K562 (cell line): ENCODE results near the gene WDR13. TPM values are rescaled to one million over a fixed set of nuclear protein-coding genes. Genes with fewer than 3 reads are reported as not detected.

Experiments used
- ATF7 ChIP-seq: fragments of 450-650 bp; IDR thresholded peaks from 2 replicates; pipeline ENCODE4 v1.7.1; 2014; ENCODE audit warnings: mild to moderate bottlenecking, moderate library complexity
- ETV6 ChIP-seq, 3 experiments: fragments of 150-350 bp in 1 of 3; sonication (generic) in 1 of 3; formaldehyde crosslinking in 1 of 3; IDR thresholded peaks; 2 replicates each; pipeline versions ENCODE4 v1.6.1 to v1.8.0; 2014 to 2022; ENCODE audit warnings: borderline replicate concordance in 2 of 3, low read depth in 2 of 3, antibody characterized with exemption in 1 of 3, low read length in 1 of 3, mild to moderate bottlenecking in 1 of 3, missing genetic modification reagents in 1 of 3
- GABPA ChIP-seq: fragments of 200-800 bp; sonication (Bioruptor generic); conservative IDR thresholded peaks from 2 replicates; pipeline ENCODE4 v1.6.1; 2016; ENCODE audit warnings: low read depth, missing genetic modification characterization, missing compliant biosample characterization
- HDAC1 ChIP-seq, 2 experiments: fragments of 450-650 bp; IDR thresholded peaks; 2 replicates each; pipeline ENCODE4 v1.6.1; 2016 to 2017; ENCODE audit warnings: inconsistent platforms in 1 of 2, mild to moderate bottlenecking in 1 of 2, moderate library complexity in 1 of 2
- HDGF ChIP-seq: fragments of 450-650 bp; IDR thresholded peaks from 2 replicates; pipeline ENCODE4 v1.6.1; 2016
- HOXB6 ChIP-seq: fragments of 250-450 bp; sonication (Bioruptor Pico); IDR thresholded peaks from 2 replicates; pipeline ENCODE4 v1.5.1; 2022; ENCODE audit warnings: mild to moderate bottlenecking, borderline replicate concordance
- LARP7 ChIP-seq: fragments of 450-650 bp; IDR thresholded peaks from 2 replicates; pipeline ENCODE4 v1.6.1; 2016
- PTBP1 ChIP-seq: fragments of 200-400 bp; formaldehyde crosslinking; IDR thresholded peaks from 2 replicates; pipeline ENCODE4 v1.6.1; 2017; ENCODE audit warnings: low read depth, low read length
- RBM34 ChIP-seq: fragments of 200-400 bp; formaldehyde crosslinking; IDR thresholded peaks from 2 replicates; pipeline ENCODE4 v1.6.1; 2018; ENCODE audit warnings: low read length, borderline replicate concordance; ENCODE audit not compliant: insufficient read depth
- RHOXF2B ChIP-seq: fragments of 250-450 bp; sonication (Bioruptor Pico); conservative IDR thresholded peaks from 2 replicates; pipeline ENCODE4 v1.5.1; 2021
- SETDB1 ChIP-seq: IDR thresholded peaks from one replicate; pipeline ENCODE4 v1.6.1; 2012; ENCODE audit warnings: low read length, control low read depth, inconsistent platforms
- SOX6 ChIP-seq: fragments of 450-650 bp; IDR thresholded peaks from 2 replicates; pipeline ENCODE4 v1.6.1; 2014; ENCODE audit warnings: mild to moderate bottlenecking
- SUPT5H ChIP-seq: fragments of 450-650 bp; IDR thresholded peaks from 2 replicates; pipeline ENCODE4 v1.6.1; 2016
- ZFX ChIP-seq: sonication (generic); formaldehyde crosslinking; IDR thresholded peaks from 2 replicates; pipeline ENCODE4 v1.8.0; 2022; ENCODE audit warnings: mild to moderate bottlenecking, missing genetic modification reagents, moderate library complexity
- ZZZ3 ChIP-seq: fragments of 450-650 bp; IDR thresholded peaks from 2 replicates; pipeline ENCODE4 v1.6.1; 2016; ENCODE audit warnings: antibody characterized with exemption, mild to moderate bottlenecking, moderate library complexity
- polyA plus RNA-seq, 8 experiments: library from polyadenylated mRNA; depleted of rRNA in 4 of 8; stranded (reverse) in 5 of 8; unstranded in 3 of 8; fragments of >200 nt; fragmentation: Nextera tagmentation in 2 of 8; fragmentation: Illumina TruSeq in 1 of 8; extraction: Ambion mirVana in 2 of 8; extraction: Trizol in 1 of 8; gene quantifications; 2 replicates each; pipeline versions ENCODE4 v1.2.1 to v1.2.3, GENCODE V29; 2011 to 2014; ENCODE audit warnings: inconsistent platforms in 1 of 8, missing spikeins in 1 of 8
- total RNA-seq, 7 experiments: library from RNA; depleted of rRNA in 6 of 7; stranded (reverse); fragments of >200 nt in 6 of 7; fragmentation: Illumina TruSeq in 2 of 7; extraction: Trizol in 2 of 7; gene quantifications; 2 replicates each; pipeline versions ENCODE4 v1.2.1 to v1.2.3, GENCODE V29; 2011 to 2021; ENCODE audit warnings: low replicate concordance in 1 of 7
- TF ChIP-seq, protein P1 (sequence below): fragments of 450-650 bp; IDR thresholded peaks from 2 replicates; pipeline ENCODE4 v1.6.1; 2016; ENCODE audit warnings: low read depth, mild to moderate bottlenecking, moderate library complexity
- TF ChIP-seq, protein P2 (sequence below): fragments of 250-450 bp; sonication (Bioruptor Pico); IDR thresholded peaks from 2 replicates; pipeline ENCODE4 v1.8.0; 2021; ENCODE audit warnings: borderline replicate concordance, mild to moderate bottlenecking, moderate library complexity; ENCODE audit not compliant: poor library complexity, severe bottlenecking
- TF ChIP-seq, protein P3 (sequence below), 2 experiments: fragments of 250-450 bp in 1 of 2; fragments of 450-650 bp in 1 of 2; sonication (Bioruptor Pico) in 1 of 2; IDR thresholded peaks; 2 replicates each; pipeline versions ENCODE4 v1.6.1 to v1.8.0; 2016 to 2021; ENCODE audit warnings: mild to moderate bottlenecking in 2 of 2, moderate library complexity in 2 of 2, missing compliant biosample characterization in 1 of 2, missing genetic modification characterization in 1 of 2
- TF ChIP-seq, protein P4 (sequence below): fragments of 250-450 bp; sonication (Bioruptor Pico); IDR thresholded peaks from 2 replicates; pipeline ENCODE4 v1.4.0; 2020

The WDR13 gene
- total and polyA plus RNA-seq, 9 of the 15 experiments (the other 6 are each of a cell fraction or from before 2014, with no cell fraction given): 7.4 to 70.5 (median 31.4) TPM

DNA sequence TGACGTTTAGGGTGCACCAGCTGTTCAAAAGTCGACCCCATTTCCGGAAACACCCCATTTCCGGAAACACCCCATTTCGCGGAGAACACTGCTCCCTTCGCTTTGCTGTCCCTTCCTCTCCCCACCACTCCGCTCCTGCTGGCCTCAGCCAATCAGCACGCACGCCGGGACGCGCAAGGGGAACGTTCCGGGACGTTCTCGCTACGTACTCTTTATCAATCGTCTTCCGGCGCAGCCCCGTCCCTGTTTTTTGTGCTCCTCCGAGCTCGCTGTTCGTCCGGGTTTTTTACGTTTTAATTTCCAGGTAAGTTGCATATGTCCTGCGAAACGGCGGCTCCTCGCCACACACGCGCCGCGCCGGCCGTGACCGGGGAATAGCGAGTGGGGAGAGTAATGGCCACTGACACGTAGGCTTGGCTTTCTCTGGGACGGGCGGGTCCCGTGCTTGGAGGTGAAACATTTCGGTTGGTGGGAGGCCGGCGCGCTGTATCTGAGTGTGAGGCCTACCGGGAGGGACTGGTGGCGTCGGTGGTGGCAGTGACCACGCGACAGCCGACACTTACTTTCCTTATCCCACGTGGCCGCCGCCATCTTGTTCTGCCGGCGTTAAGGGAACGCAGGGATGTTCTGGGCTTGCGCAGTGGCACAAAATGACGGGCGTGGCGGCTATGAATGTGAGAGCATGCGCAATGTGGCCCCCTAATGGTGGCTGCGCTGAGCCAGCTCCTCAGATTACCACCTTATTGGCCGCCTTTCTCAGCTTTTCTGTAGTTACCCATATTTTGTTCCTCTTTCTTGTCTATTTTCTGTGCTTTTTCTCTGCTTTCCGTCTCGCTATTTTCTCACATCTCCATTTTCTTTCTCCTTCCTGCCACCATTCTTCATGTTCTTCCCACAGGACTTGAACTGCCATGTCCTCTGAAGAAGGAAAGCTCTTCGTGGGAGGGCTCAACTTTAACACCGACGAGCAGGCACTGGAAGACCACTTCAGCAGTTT lies 22.7 kb upstream of the WDR13 start, which contains the start of gene RBM3 (continued):
- TF ChIP-seq RBM34 (no peak), ETV6 (IDR thresholded peaks at IDR 0.05; ENCODE audit: borderline replicate concordance in 1 of 2, low read depth in 2 of 2, low read length in 1 of 2) (0 out of 4 replicates have a peak, but pooled peaks of 1 of the 2 experiments have one; percentile 39), ETV6 (CRISPR knock-in tag; IDR thresholded peaks at IDR 0.05; ENCODE audit: borderline replicate concordance) (no peak), LARP7 (no peak), ZZZ3 (0 out of 2 replicates have a peak, but pooled peaks have one; percentile 26), HOXB6 (CRISPR knock-in tag) (no peak), HDGF (peak; percentile 72; the same call in 1 of the 2 replicates), HDAC1 (IDR thresholded peaks at IDR 0.05) (peak in 1 of 2 experiments; percentile 92; a peak in 3 of 4 replicates), GABPA (tag) (peak; percentile 97), SETDB1 (no peak), RHOXF2B (CRISPR knock-in tag) (no peak), SOX6 (0 out of 2 replicates have a peak, but pooled peaks have one; percentile 18), ATF7 (peak; percentile 65; the same call in 1 of the 2 replicates), PTBP1 (0 out of 2 replicates have a peak, but pooled peaks have one; percentile 25), SUPT5H (peak; percentile 95), ZFX (peak; percentile 83)
- TF ChIP-seq, protein P1, sequence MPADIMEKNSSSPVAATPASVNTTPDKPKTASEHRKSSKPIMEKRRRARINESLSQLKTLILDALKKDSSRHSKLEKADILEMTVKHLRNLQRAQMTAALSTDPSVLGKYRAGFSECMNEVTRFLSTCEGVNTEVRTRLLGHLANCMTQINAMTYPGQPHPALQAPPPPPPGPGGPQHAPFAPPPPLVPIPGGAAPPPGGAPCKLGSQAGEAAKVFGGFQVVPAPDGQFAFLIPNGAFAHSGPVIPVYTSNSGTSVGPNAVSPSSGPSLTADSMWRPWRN: 0 out of 2 replicates have a peak, but pooled peaks have one; percentile 24
- TF ChIP-seq, protein P2, sequence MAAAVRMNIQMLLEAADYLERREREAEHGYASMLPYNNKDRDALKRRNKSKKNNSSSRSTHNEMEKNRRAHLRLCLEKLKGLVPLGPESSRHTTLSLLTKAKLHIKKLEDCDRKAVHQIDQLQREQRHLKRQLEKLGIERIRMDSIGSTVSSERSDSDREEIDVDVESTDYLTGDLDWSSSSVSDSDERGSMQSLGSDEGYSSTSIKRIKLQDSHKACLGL (CRISPR knock-in tag): peak; percentile 83
- TF ChIP-seq, protein P3, sequence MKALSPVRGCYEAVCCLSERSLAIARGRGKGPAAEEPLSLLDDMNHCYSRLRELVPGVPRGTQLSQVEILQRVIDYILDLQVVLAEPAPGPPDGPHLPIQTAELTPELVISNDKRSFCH (CRISPR knock-in tag; IDR thresholded peaks at IDR 0.05): no peak
- TF ChIP-seq, protein P3 (tag; IDR thresholded peaks at IDR 0.05): peak; percentile 74; the same call in 1 of the 2 replicates
- TF ChIP-seq, protein P4, sequence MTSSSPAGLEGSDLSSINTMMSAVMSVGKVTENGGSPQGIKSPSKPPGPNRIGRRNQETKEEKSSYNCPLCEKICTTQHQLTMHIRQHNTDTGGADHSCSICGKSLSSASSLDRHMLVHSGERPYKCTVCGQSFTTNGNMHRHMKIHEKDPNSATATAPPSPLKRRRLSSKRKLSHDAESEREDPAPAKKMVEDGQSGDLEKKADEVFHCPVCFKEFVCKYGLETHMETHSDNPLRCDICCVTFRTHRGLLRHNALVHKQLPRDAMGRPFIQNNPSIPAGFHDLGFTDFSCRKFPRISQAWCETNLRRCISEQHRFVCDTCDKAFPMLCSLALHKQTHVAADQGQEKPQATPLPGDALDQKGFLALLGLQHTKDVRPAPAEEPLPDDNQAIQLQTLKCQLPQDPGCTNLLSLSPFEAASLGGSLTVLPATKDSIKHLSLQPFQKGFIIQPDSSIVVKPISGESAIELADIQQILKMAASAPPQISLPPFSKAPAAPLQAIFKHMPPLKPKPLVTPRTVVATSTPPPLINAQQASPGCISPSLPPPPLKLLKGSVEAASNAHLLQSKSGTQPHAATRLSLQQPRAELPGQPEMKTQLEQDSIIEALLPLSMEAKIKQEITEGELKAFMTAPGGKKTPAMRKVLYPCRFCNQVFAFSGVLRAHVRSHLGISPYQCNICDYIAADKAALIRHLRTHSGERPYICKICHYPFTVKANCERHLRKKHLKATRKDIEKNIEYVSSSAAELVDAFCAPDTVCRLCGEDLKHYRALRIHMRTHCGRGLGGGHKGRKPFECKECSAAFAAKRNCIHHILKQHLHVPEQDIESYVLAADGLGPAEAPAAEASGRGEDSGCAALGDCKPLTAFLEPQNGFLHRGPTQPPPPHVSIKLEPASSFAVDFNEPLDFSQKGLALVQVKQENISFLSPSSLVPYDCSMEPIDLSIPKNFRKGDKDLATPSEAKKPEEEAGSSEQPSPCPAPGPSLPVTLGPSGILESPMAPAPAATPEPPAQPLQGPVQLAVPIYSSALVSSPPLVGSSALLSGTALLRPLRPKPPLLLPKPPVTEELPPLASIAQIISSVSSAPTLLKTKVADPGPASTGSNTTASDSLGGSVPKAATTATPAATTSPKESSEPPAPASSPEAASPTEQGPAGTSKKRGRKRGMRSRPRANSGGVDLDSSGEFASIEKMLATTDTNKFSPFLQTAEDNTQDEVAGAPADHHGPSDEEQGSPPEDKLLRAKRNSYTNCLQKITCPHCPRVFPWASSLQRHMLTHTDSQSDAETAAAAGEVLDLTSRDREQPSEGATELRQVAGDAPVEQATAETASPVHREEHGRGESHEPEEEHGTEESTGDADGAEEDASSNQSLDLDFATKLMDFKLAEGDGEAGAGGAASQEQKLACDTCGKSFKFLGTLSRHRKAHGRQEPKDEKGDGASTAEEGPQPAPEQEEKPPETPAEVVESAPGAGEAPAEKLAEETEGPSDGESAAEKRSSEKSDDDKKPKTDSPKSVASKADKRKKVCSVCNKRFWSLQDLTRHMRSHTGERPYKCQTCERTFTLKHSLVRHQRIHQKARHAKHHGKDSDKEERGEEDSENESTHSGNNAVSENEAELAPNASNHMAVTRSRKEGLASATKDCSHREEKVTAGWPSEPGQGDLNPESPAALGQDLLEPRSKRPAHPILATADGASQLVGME: no peak
